Right lobe of liver (tissue), 6 donors: Measurements from ENCODE around the gene HOXC11. TPM values are rescaled to one million over a fixed set of nuclear protein-coding genes. Genes with fewer than 3 reads are reported as not detected.
A peak's percentile ranks its signal among the peaks of the same experiment; 100 is the strongest.

Experiments used
- ATAC-seq, 4 donors: fragments of 200-7000 bp; cut with Tn5 transposase; one replicate each; pipeline ENCODE4 v1.9.1; 2020; ENCODE audit warnings: mild to moderate bottlenecking in 4 of 4, moderate library complexity in 4 of 4
- DNase-seq, 3 donors: peaks; one replicate each; pipeline ENCODE4 v3.0.0-alpha.2; 2020
- H3K27ac ChIP-seq, 3 donors: fragments of 200-600 bp; one replicate each; pipeline ENCODE4 v1.8.0; 2022
- H3K27me3 ChIP-seq, 2 donors: fragments of 200-600 bp; one replicate each; pipeline ENCODE4 v1.8.0; 2022
- H3K36me3 ChIP-seq, 4 donors: fragments of 200-600 bp; sonication (generic) in 1 of 4; one replicate each; pipeline versions ENCODE4 v1.5.1 to v1.8.0; 2017 to 2022; ENCODE audit warnings: control low read depth in 1 of 4
- H3K4me1 ChIP-seq, 4 donors: fragments of 200-600 bp; sonication (generic) in 1 of 4; one replicate each; pipeline versions ENCODE4 v1.5.1 to v1.8.0; 2017 to 2022; ENCODE audit warnings: control low read depth in 1 of 4
- H3K4me3 ChIP-seq, 3 donors: fragments of 200-600 bp; one replicate each; pipeline ENCODE4 v1.8.0; 2022
- H3K9me3 ChIP-seq, 4 donors: fragments of 200-600 bp; sonication (generic) in 1 of 4; one replicate each; pipeline versions ENCODE4 v1.5.1 to v1.8.0; 2017 to 2022; ENCODE audit warnings: control low read depth in 1 of 4
- POLR2A ChIP-seq: fragments of 450-650 bp; IDR thresholded peaks from one replicate; pipeline ENCODE4 v1.6.1; 2017; ENCODE audit warnings: antibody characterized with exemption, mild to moderate bottlenecking
- WGBS: methylation state at CpG from one replicate; pipeline ENCODE4 v1.1.6; 2018; ENCODE audit warnings: low coverage, low lambda C conversion rate; ENCODE audit not compliant: insufficient coverage; ENCODE audit errors: missing lambda C conversion rate; 5-methylcytosine and 5-hydroxymethylcytosine counted together
- intact Hi-C, 2 donors: fragments of 100-400 bp; cut with DNase I; formaldehyde crosslinking; loops; one replicate each; pipeline versions ENCODE4 v1.11.2 to v1.14.1; 2022
- total RNA-seq, 6 experiments: library from RNA; depleted of rRNA in 2 of 6; stranded (reverse); fragments of >200 nt in 2 of 6; fragmentation: NEBNext Ultra II Directional in 3 of 6; extraction: Animal tissue kit (Norgen Biotek cat#: 25700) in 3 of 6; gene quantifications; one replicate each; pipeline versions ENCODE4 v1.1.0 to v1.2.4, GENCODE V29; 2016 to 2023
- TF ChIP-seq, protein P1 (sequence below), 4 donors: fragments of 200-600 bp in 3 of 4; fragments of 450-650 bp in 1 of 4; IDR thresholded peaks; one replicate each; pipeline versions ENCODE4 v1.5.1 to v1.8.0; 2016 to 2022; ENCODE audit warnings: antibody characterized with exemption in 4 of 4, mild to moderate bottlenecking in 2 of 4
- donor health status: DM: no; HTN: yes; CAD: no.
- donor health status: DM: no; HTN: no; CAD: no.
- donor health status: DM: no; HTN: no; CAD: no.
- donor health status: DM: no; HTN: yes; CAD: no.
- donor health status: DM: no; HTN: yes; CAD: no.

Gene HOXC11
- total RNA-seq, 6 experiments from 2014 or later = not detected

DNA sequence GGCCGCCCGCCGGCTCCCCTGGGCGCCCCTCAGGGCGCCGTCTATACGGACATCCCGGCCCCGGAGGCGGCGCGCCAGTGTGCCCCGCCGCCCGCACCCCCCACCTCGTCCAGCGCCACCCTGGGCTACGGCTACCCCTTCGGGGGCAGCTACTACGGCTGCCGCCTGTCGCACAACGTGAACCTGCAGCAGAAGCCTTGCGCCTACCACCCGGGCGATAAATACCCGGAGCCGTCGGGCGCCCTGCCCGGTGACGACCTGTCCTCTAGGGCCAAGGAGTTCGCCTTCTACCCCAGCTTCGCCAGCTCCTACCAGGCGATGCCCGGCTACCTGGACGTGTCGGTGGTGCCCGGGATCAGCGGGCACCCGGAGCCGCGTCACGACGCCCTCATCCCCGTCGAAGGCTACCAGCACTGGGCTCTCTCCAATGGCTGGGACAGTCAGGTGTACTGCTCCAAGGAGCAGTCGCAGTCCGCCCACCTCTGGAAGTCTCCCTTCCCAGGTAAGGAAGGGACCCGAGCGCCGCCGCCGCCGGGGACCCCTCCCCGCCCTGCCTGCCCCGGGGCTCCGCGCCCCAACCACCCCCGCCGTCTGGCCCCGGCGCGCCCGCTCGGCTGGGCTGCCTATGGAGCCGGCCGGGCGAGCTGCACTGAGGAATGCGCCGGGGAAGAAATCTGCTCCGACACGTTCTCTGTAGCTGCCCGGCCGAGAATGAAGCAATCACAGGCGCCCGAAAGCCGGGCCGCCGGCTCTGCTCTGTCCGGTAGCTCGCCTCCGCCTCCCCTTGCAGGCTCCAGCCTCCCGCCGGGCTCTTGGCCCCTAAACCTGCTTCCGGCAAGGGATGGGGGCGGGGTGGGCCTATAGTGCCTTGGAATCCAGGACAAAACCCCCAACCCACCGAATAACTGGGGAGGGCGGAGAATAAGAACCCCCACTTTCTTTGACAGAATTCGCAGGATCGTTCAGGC is 33.5 kb upstream of the HOXC11 start:
- H3K4me3 ChIP-seq = no peak overlapping the region
- no peaks in the 10 kb centered on the region for H3K4me1 ChIP-seq
- no peaks in the 10 kb centered on the region for H3K36me3 ChIP-seq
- TF ChIP-seq, protein P1, sequence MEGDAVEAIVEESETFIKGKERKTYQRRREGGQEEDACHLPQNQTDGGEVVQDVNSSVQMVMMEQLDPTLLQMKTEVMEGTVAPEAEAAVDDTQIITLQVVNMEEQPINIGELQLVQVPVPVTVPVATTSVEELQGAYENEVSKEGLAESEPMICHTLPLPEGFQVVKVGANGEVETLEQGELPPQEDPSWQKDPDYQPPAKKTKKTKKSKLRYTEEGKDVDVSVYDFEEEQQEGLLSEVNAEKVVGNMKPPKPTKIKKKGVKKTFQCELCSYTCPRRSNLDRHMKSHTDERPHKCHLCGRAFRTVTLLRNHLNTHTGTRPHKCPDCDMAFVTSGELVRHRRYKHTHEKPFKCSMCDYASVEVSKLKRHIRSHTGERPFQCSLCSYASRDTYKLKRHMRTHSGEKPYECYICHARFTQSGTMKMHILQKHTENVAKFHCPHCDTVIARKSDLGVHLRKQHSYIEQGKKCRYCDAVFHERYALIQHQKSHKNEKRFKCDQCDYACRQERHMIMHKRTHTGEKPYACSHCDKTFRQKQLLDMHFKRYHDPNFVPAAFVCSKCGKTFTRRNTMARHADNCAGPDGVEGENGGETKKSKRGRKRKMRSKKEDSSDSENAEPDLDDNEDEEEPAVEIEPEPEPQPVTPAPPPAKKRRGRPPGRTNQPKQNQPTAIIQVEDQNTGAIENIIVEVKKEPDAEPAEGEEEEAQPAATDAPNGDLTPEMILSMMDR (IDR thresholded peaks at IDR 0.05) = no peak
- no peak for TF ChIP-seq POLR2A
- H3K9me3 ChIP-seq = no peaks in the 10 kb centered on the region
- 3% methylated on average over 8 of the region's 91 CpGs for WGBS
- intact Hi-C loops = no loop called here
- H3K27ac ChIP-seq = no peak overlapping the region
- DNase-seq = no peak
- H3K27me3 ChIP-seq = peaks cover 11 to 50% of the 10 kb centered on the region in 2 donors
- peak; percentile 37 to 56 (median 45) for ATAC-seq

DNA sequence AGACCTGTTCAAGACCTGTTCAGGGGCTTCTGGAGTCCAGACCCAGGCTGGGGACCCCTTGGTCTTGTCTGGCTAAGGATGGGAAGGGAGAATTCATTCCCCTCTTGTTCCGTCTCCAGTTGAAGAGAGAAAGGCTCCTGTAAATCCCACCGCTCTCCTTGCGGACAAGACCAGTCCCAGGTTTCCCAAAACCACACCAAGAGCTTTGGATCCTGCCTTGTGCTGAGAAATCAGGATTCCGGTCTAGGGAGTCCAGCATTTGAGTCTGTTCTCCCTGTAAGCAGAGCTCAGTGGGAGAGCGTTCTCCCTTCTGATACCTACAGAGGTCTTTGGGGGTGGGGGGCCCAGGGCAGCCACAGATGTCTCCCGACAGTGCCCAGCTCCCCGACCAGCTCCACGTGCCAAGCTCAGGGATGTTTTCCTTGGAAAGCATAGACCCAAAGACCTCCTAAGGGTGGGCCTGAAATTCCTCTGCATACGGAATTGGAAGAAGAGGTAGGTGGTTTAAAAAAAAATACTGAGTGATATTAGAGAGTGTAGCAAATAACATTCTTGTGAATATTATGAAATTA is 32.4 kb upstream of the HOXC11 start:
- no peak for DNase-seq
- Histone ChIP-seq H3K4me3 (no peak overlapping the region), H3K27ac (no peak overlapping the region), H3K36me3 (no peaks in the 10 kb centered on the region), H3K9me3 (no peaks in the 10 kb centered on the region), H3K4me1 (no peaks in the 10 kb centered on the region), H3K27me3 (peaks cover 11 to 57% of the 10 kb centered on the region in 2 donors)
- TF ChIP-seq, protein P1 (IDR thresholded peaks at IDR 0.05) = no peak
- intact Hi-C loops = no loop called here
- WGBS = 5% methylated on average over 8 of the region's 9 CpGs
- no peak for ATAC-seq

DNA sequence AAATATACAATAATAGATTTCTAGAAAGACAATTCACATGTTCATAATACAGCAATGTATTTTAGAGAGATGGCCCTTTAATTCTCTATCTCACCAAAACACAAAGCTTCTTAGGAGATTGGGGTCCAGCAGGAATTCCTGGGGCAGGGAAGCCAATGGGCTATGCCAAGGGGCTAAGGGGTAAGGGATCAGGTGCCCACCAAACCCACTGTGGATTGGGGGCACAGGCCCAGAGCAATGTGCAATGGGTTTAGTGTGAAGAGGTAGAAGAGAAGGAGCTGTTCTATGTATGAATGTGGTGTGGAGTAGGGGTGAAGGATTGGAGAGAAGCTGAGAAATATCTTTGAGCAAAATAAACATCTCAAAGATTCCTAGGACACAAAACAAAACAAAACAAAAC is 31.7 kb upstream of the HOXC11 start:
- TF ChIP-seq, protein P1 (IDR thresholded peaks at IDR 0.05) = no peak
- no peak for TF ChIP-seq POLR2A

DNA sequence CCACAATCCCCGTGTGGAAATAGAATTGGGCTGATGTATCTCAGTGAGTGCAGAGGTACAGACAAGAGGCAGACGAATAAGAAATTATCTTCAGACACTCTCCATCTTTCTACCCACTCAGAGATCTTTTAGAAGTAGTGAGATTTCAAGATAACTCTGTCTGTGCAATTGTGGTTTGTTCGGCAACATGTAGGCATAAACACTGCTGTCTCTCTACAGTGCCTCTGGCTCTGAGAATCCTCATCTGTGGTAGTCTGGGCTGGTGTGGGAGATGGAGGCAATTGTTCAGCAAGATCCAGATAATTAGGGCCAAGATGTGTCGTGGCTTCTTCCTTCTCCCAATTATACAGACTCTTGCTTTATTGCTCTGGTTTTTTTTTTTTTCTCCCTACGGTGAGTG is 31.2 kb upstream of the HOXC11 start:
- TF ChIP-seq POLR2A = no peak
- TF ChIP-seq, protein P1 (IDR thresholded peaks at IDR 0.05) = no peak
- 12% methylated on average over 5 of the region's 5 CpGs for WGBS
- no peak overlapping the region for H3K4me3 ChIP-seq
- no peak overlapping the region for H3K27ac ChIP-seq
- H3K9me3 ChIP-seq = no peaks in the 10 kb centered on the region
- no peaks in the 10 kb centered on the region for H3K4me1 ChIP-seq
- DNase-seq (no peak), ATAC-seq (no peak)
- intact Hi-C loops = no loop called here
- H3K27me3 ChIP-seq = peaks cover 11 to 68% of the 10 kb centered on the region in 2 donors
- H3K36me3 ChIP-seq = no peaks in the 10 kb centered on the region

More for the DNA sequence above, 31.7 kb upstream of the HOXC11 start:
- H3K4me3 ChIP-seq = no peak overlapping the region
- no peaks in the 10 kb centered on the region for H3K9me3 ChIP-seq
- no peak for ATAC-seq
- H3K27ac ChIP-seq = no peak overlapping the region
- H3K36me3 ChIP-seq = no peaks in the 10 kb centered on the region
- H3K4me1 ChIP-seq = no peaks in the 10 kb centered on the region
- DNase-seq = no peak
- intact Hi-C loops = no loop called here
- peaks cover 11 to 63% of the 10 kb centered on the region in 2 donors for H3K27me3 ChIP-seq
